Transverse colon (tissue), 3 donors: ENCODE results near the gene ARHGEF26.

ENCODE experiments used
- CTCF ChIP-seq, 5 experiments: fragments of 200-600 bp in 3 of 5; fragments of 450-650 bp in 2 of 5; sonication (generic) in 3 of 5; IDR thresholded peaks; 1 replicate in 2 of 5; 2 replicates in 3 of 5; pipeline ENCODE4 v1.5.1; 2016 to 2017; ENCODE audit warnings: antibody characterized with exemption in 5 of 5, inconsistent platforms in 3 of 5, mild to moderate bottlenecking in 2 of 5, moderate library complexity in 1 of 5
- EP300 ChIP-seq: sonication (generic); formaldehyde crosslinking; IDR thresholded peaks from one replicate; pipeline ENCODE4 v1.6.1; 2017; ENCODE audit warnings: antibody characterized with exemption, low read depth
- POLR2A ChIP-seq: fragments of 450-650 bp; IDR thresholded peaks from one replicate; pipeline ENCODE4 v1.6.1; 2016; ENCODE audit warnings: antibody characterized with exemption, mild to moderate bottlenecking, moderate library complexity

- no peak for TF ChIP-seq CTCF (IDR thresholded peaks at IDR 0.05)
- no peak for TF ChIP-seq POLR2A
- TF ChIP-seq EP300: peak; percentile 90
Measured at GRCh38 chr3:154180836-154181691, 59.9 kb downstream of the ARHGEF26 start.
